ENCODE results near the gene ORC5. TPM values are rescaled to one million over a fixed set of nuclear protein-coding genes. Genes with fewer than 3 reads are reported as not detected.

ORC5 gene
- total RNA-seq, result 12.3 and 17.3 TPM in 2 replicates

GRCh38 chr7:104207731-104208420 lies at the start of gene ORC5:
Gene ORC5 (minus strand): TSS chr7:104208013. CDS start chr7:104207904, 109 bp downstream.

Other genes starting within 250 kb of the ORC5 start
- under 0.01 TPM in 1 of 2 replicates, not detected in the other for gene RELN, start 218.4 kb downstream of the ORC5 start, total RNA-seq
- gene LHFPL3, start 120.6 kb upstream of the ORC5 start, total RNA-seq, result not detected in 2 replicates

Data from placental epithelial cell (primary cell).